NCI-H2196 treated with DMSO at 0.1 percent for 48 hours (cell line): Measurements from ENCODE around the gene FAF2.
A peak's percentile ranks its signal among the peaks of the same experiment; 100 is the strongest.
"Not testable (repeated sequence)": the region's sequence is repeated elsewhere in the genome, so short reads cannot be mapped to it uniquely, and the experiment has no call there.

Experiments used
- DNase-seq: peaks from one replicate; lab custom pipeline; 2025; ENCODE audit not compliant: unreplicated experiment; lab: John Stamatoyannopoulos, UW

The FAF2 gene

GRCh38 chr5:176541338-176542134 is 93.4 kb downstream of the FAF2 start:
- DNase-seq: no peak

- no peak for DNase-seq
Observed at GRCh38 chr5:176542135-176542595, 94.0 kb downstream of the FAF2 start.

- peak; percentile 7 for DNase-seq
Observed at GRCh38 chr5:176542596-176543427, 94.6 kb downstream of the FAF2 start.

DNA sequence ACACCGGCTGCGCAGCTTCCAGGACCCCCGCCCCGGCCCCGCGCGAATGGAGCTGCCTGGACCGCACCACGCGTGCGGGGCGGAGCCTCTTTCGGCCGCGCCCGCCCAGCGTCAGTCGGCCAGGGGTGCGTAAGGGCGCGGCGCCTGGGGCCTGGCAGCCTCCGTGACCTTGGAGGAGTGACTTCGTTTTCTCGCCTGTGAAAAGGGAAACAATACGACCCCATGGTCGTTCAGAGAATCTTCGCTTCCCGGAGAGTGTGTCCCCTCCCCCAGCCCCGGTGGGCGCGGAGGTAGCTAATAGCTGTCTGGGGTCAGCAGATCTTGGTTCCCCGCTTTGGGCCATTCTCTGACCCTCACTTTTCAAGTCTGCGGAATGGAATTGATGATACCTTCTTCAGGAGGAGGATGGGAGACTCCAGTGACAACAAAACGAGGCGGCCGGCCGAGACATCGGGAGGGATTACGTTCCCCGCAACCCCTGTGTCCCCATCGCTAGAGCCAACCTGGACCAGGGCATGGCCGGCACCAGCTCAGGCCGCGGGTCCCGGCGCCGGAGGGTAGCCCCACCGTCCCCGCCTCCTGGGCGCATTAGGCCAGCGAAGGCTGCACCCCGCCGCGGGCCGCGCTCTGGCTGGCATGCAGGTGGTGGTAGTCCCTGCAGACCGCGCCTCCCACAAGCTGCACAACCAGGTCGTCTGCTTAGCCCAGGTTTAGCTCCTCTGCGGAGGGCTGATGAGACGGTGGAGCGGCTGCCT is 95.4 kb downstream of the FAF2 start:
- DNase-seq: peak; percentile 57

- DNase-seq: no peak
Observed at GRCh38 chr5:176545388-176545736, 97.2 kb downstream of the FAF2 start.

- DNase-seq: no peak
Observed at GRCh38 chr5:176545737-176546509, 97.7 kb downstream of the FAF2 start.

GRCh38 chr5:176547802-176548201 is 99.6 kb downstream of the FAF2 start:
- no peak for DNase-seq

GRCh38 chr5:176548967-176549444 is 100.8 kb downstream of the FAF2 start, which contains the start of gene CDHR2:
Gene CDHR2 (plus strand): TSS chr5:176549342. CDS start chr5:176565353, 16,011 bp downstream.
- no peak for DNase-seq

DNA sequence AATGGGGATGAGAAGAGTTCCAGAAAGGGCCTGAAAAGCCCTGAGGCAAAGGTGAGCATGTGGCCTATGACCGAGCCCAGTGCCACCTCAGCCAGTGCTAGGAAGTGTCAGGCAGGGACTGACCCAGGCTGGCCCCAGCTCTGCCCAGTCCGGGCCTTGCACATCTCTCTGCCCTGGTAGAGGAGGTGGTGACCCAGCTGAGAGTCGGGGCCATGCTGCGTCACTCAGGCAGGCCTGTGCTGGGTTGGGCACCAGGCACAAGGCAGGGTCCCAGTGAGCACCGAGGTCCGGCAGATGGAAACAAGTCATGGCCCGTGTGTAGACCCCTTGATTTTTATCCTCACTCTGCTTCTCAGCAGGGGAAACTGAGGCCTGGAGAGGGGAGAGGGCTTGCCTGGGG is 101.7 kb downstream of the FAF2 start:
- no peak for DNase-seq

DNA sequence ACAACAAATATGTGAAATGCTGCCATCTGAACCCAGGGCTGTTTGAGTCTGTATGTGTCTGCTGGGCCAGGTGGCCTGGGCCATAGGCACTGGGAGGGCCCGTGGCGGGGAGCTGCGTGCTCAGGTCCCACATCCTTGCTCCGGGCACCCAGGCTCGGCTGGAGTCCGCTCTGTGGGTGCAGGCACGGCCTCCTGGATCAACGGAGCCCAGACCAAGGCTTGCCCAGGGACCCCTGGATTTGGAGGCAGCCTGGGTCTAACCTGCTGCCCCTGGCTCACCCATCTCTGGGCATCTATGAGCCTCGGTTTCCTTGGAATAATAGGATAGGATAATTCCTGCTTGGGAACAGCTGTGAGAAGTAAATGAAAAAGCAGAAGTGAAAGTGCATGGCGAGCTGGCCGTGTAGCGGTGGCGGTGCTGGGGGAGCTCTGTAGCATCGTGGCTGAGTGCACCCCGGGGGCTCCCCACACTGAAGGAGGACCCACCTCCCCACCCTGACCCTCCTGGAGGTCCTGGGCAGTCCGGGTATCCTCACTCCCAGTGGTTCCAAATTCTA is 102.2 kb downstream of the FAF2 start:
- no peak for DNase-seq

DNA sequence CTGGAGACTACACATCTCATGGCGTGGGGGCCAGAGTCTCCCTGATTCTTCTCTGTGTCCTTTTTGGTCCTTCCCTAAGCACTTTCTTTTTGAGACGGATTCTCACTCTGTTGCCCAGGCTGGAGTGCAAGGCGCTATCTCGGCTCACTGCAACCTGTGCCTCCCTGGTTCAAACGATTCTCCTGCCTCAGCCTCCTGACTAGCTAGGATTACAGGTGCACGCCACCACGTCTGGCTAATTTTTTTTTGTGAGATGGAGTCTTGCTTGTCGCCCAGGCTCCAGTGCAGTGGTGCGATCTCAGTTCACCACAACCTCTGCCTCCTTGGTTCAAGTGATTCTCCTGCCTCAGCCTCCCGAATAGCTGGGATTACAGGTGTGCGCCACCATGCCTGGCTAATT is 102.8 kb downstream of the FAF2 start:
- not testable (repeated sequence) for DNase-seq

DNA sequence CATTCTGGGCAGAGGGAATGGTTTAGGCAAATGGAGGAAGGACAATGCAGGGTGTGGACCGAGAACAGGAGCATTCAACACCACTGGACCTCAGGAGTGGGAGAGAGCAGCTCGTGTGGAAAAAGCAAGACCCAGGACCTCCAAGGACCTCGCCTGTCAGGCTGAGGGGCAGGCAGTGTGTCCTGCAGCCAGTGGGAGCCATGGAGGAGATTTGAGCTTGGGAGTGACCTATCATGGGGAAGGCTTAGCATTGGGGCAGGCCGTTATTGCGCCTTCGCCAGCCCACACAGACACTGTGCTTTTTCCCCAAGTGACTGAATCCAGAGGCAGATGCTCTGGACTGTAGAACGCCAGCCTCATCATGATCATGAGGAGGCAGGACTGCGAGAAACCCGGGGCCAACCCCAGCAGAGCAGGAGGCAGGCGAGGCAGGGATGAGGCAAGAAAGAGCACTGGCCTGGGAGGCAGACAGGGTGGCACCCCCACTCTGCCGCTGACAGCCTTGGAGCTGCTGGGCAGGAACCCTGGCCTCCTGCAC is 104.2 kb downstream of the FAF2 start:
- DNase-seq: no peak

DNA sequence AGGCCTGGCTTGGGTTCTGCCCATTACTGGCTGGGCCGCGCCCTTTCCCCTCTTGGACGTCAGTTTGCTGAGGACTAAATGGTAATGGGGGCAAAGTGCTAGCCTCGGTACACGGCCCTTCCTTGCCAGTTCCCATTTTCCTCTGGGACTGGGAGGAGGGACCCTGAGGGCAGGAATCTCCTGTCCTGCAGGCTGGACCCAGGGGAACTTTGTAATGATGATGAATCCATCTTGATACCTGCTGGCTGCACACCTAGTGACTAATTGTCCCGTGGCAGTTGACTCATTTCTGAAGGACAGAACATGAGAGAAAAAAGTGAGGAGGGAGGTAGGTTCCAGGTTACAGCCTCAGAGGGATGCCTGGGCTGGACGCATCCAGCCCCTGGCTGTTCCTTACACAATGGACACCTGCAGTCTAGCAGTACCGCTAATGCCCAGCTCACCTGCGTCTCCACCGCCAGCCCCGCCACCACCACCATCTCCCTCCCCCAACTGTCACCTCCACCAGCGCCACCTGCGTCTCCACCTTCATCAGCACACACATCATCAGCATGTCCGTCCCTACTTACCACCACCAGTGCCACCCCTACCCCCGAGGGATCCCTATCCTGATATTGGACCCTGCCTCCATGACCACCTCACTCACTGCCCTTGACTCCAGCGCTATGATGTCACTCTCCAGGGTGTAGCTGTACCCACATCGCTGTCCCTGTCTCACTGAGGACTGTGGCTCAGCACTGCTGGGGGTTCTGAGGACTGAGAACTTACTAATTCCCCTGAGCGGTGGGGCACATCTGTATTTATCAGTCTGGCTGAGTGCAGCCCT is 105.3 kb downstream of the FAF2 start:
- DNase-seq: no peak

GRCh38 chr5:176557846-176558245 is 109.7 kb downstream of the FAF2 start:
- DNase-seq: no peak
